ENCODE results near the gene SPANXC. TPM values are rescaled to one million over a fixed set of nuclear protein-coding genes. Genes with fewer than 3 reads are reported as not detected.
"Not testable (repeated sequence)": the region's sequence is repeated elsewhere in the genome, so short reads cannot be mapped to it uniquely, and the experiment has no call there.

The SPANXC gene
- total RNA-seq (not detected), polyA plus RNA-seq (not detected)
- long read RNA-seq, donor 1, result 0 reads
- long read RNA-seq, donor 2, result 0 reads
- long read RNA-seq, donor 3, result 0 reads
- long read RNA-seq, donor 4, result 0 reads
- long read RNA-seq, donor 5, result 0 reads
- long read RNA-seq, donor 6, result 0 reads
- long read RNA-seq, donor 7, result 0 reads
- long read RNA-seq, donor 8, result 0 reads
- long read RNA-seq, donor 9, result 0 reads
- long read RNA-seq, donor 10, result 0 reads

GRCh38 chrX:141242417-141242816 is at the start of gene SPANXC:
TSS of gene SPANXC (minus strand) at chrX:141242517. CDS start at chrX:141242457, 60 bp downstream.
- H3K36me3 ChIP-seq (replicated peaks in 1 of 2); DNase-seq; intact Hi-C loops (cut with DNase I); H3K27ac ChIP-seq; H3K27me3 ChIP-seq; H3K4me1 ChIP-seq (replicated peaks in 1 of 2); H3K4me3 ChIP-seq; H3K9me3 ChIP-seq (replicated peaks in 1 of 3): not testable (repeated sequence)
- WGBS, 4 donors, result 86 to 92% (median 90%) methylated on average over 2 to 5 of the region's 12 CpGs; no CpG with 5 or more reads in 1 of the 4 donors

GRCh38 chrX:141279476-141279875 is 37.2 kb upstream of the SPANXC start:
- Histone ChIP-seq H3K36me3 (replicated peaks in 1 of 2) (no peaks in the 10 kb centered on the region), H3K9me3 (replicated peaks in 1 of 3) (no peaks in the 10 kb centered on the region), H3K4me1 (replicated peaks in 1 of 2) (no peaks in the 10 kb centered on the region), H3K27me3 (no peaks in the 10 kb centered on the region), H3K4me3 (no peak overlapping the region), H3K27ac (no peak overlapping the region)
- TF ChIP-seq CTCF (IDR thresholded peaks at IDR 0.05) (no peak), POLR2A (IDR thresholded peaks at IDR 0.05) (no peak)
- intact Hi-C loops (cut with DNase I), result no loop called here
- WGBS, 4 donors, result 56 to 82% (median 67%) methylated on average over 2 of the region's 2 CpGs
- no peak for DNase-seq

- peak in 4 of 7 donors; percentile 8 to 25 (median 18) for DNase-seq
- no peaks in the 10 kb centered on the region for H3K4me1 ChIP-seq (replicated peaks in 1 of 2)
- no peaks in the 10 kb centered on the region for H3K27me3 ChIP-seq
- TF ChIP-seq POLR2A (IDR thresholded peaks at IDR 0.05) (no peak), CTCF (IDR thresholded peaks at IDR 0.05) (peak; percentile 37 to 62 (median 43))
- no peak overlapping the region for H3K27ac ChIP-seq
- no peaks in the 10 kb centered on the region for H3K36me3 ChIP-seq (replicated peaks in 1 of 2)
- no peaks in the 10 kb centered on the region for H3K9me3 ChIP-seq (replicated peaks in 1 of 3)
- 31 to 38% (median 35%) methylated on average over 3 of the region's 3 CpGs for WGBS, 4 donors
- intact Hi-C loops (cut with DNase I), result no loop called here
- no peak overlapping the region for H3K4me3 ChIP-seq
Observed at GRCh38 chrX:141278306-141278705, 36.0 kb upstream of the SPANXC start.

GRCh38 chrX:141258080-141258479 is 15.8 kb upstream of the SPANXC start:
- H3K4me3 ChIP-seq, result no peak overlapping the region
- no peak overlapping the region for H3K27ac ChIP-seq
- TF ChIP-seq CTCF (IDR thresholded peaks at IDR 0.05), result no peak
- TF ChIP-seq POLR2A (IDR thresholded peaks at IDR 0.05), result no peak
- no peaks in the 10 kb centered on the region for H3K36me3 ChIP-seq (replicated peaks in 1 of 2)
- 50 to 63% (median 56%) methylated on average over 1 of the region's 1 CpG for WGBS, 4 donors
- peaks cover 4% of the 10 kb centered on the region for H3K27me3 ChIP-seq
- H3K4me1 ChIP-seq (replicated peaks in 1 of 2), result no peaks in the 10 kb centered on the region
- H3K9me3 ChIP-seq (replicated peaks in 1 of 3), result no peaks in the 10 kb centered on the region
- intact Hi-C loops (cut with DNase I), result no loop called here
- DNase-seq, result no peak

- no peaks in the 10 kb centered on the region for H3K4me1 ChIP-seq (replicated peaks in 1 of 2)
- no peaks in the 10 kb centered on the region for H3K36me3 ChIP-seq (replicated peaks in 1 of 2)
- peaks cover 6% of the 10 kb centered on the region for H3K27me3 ChIP-seq
- DNase-seq, result no peak
- H3K27ac ChIP-seq, result no peak overlapping the region
- intact Hi-C loops (cut with DNase I), result no loop called here
- H3K4me3 ChIP-seq, result no peak overlapping the region
- no peak for TF ChIP-seq CTCF (IDR thresholded peaks at IDR 0.05)
- no peak for TF ChIP-seq POLR2A (IDR thresholded peaks at IDR 0.05)
- 77 to 89% (median 84%) methylated on average over 2 of the region's 2 CpGs for WGBS, 4 donors
- H3K9me3 ChIP-seq (replicated peaks in 1 of 3), result no peaks in the 10 kb centered on the region
Observed at GRCh38 chrX:141221611-141222010, 20.7 kb downstream of the SPANXC start.

Measured in adrenal gland (tissue), 19 donors.